Left lung (tissue), 10 donors: Measurements from ENCODE around the gene TMTC2. TPM values are rescaled to one million over a fixed set of nuclear protein-coding genes. Genes with fewer than 3 reads are reported as not detected.

Experiments used
- ATAC-seq: fragments of 200-7000 bp; cut with Tn5 transposase; one replicate; pipeline ENCODE4 v1.9.1; 2020; ENCODE audit warnings: moderate library complexity
- DNase-seq, 4 donors: peaks; one replicate each; pipeline ENCODE4 v3.0.0-alpha.2; 2013 to 2020
- H3K27ac ChIP-seq, 2 donors: fragments of 200-600 bp; sonication (generic) in 1 of 2; one replicate each; pipeline versions ENCODE4 v1.5.0 to v1.8.0; 2020 to 2021
- H3K27me3 ChIP-seq, 2 donors: fragments of 200-600 bp; sonication (generic) in 1 of 2; one replicate each; pipeline versions ENCODE4 v1.5.0 to v1.8.0; 2020 to 2021
- H3K36me3 ChIP-seq, 2 donors: fragments of 200-600 bp; sonication (generic) in 1 of 2; one replicate each; pipeline versions ENCODE4 v1.5.0 to v1.8.0; 2020 to 2021
- H3K4me1 ChIP-seq, 2 donors: fragments of 200-600 bp; one replicate each; pipeline ENCODE4 v1.8.0; 2021
- H3K4me3 ChIP-seq, 2 donors: fragments of 200-600 bp; sonication (generic) in 1 of 2; one replicate each; pipeline versions ENCODE4 v1.5.0 to v1.8.0; 2020 to 2021; ENCODE audit warnings: mild to moderate bottlenecking in 1 of 2
- H3K9me3 ChIP-seq, 2 donors: fragments of 200-600 bp; sonication (generic) in 1 of 2; one replicate each; pipeline versions ENCODE4 v1.5.0 to v1.8.0; 2020 to 2021
- CTCF ChIP-seq, 2 donors: fragments of 200-600 bp; sonication (generic) in 1 of 2; IDR thresholded peaks; one replicate each; pipeline versions ENCODE4 v1.5.0 to v1.8.0; 2021; ENCODE audit warnings: antibody characterized with exemption in 2 of 2
- intact Hi-C, 2 donors: fragments of 100-400 bp; cut with DNase I; formaldehyde crosslinking; loops; one replicate each; pipeline versions ENCODE4 v1.11.2 to v1.14.2; 2022
- polyA plus RNA-seq, 6 donors: library from polyadenylated mRNA; unstranded; fragments of 120-200 nt; gene quantifications; one replicate each; pipeline ENCODE4 v1.2.1, GENCODE V29; 2013; ENCODE audit not compliant: insufficient read length in 6 of 6
- total RNA-seq, 2 donors: library from RNA; stranded (reverse); fragmentation: NEBNext Ultra II Directional; extraction: Animal tissue kit (Norgen Biotek cat#: 25700); gene quantifications; one replicate each; pipeline ENCODE4 v1.2.1, GENCODE V29; 2021
- donor health status: DM: no; HTN: yes; CAD: no.
- donor health status: DM: no; HTN: no; CAD: no.

The TMTC2 gene
- total and polyA plus RNA-seq, 8 donors: 17.2 to 46.1 (median 39.3) TPM

GRCh38 chr12:82688035-82688501, 1.4 kb downstream of the TMTC2 start:
- peaks cover 0 to under 1% of the 10 kb centered on the region in 2 donors for H3K36me3 ChIP-seq
- peak overlapping the region; percentile 95 to 97 for H3K27ac ChIP-seq
- intact Hi-C loops: no loop called here
- peak overlapping the region; percentile 90 to 93 for H3K4me3 ChIP-seq
- TF ChIP-seq CTCF (IDR thresholded peaks at IDR 0.05): peak in 1 of 2 donors; percentile 9
- H3K4me1 ChIP-seq: peaks cover 0 to 38% of the 10 kb centered on the region in 2 donors
- no peak for ATAC-seq
- no peak for DNase-seq
- H3K27me3 ChIP-seq: peaks cover 0 to 6% of the 10 kb centered on the region in 2 donors
- H3K9me3 ChIP-seq: no peaks in the 10 kb centered on the region

- no peak for TF ChIP-seq CTCF (IDR thresholded peaks at IDR 0.05)
Observed at GRCh38 chr12:82688596-82688995, 1.9 kb downstream of the TMTC2 start.

GRCh38 chr12:82690006-82690405, 3.3 kb downstream of the TMTC2 start:
- H3K36me3 ChIP-seq: peaks cover 0 to 3% of the 10 kb centered on the region in 2 donors
- no peak overlapping the region for H3K4me3 ChIP-seq
- peaks cover 0 to 32% of the 10 kb centered on the region in 2 donors for H3K4me1 ChIP-seq
- ATAC-seq (no peak), DNase-seq (no peak)
- no peaks in the 10 kb centered on the region for H3K9me3 ChIP-seq
- intact Hi-C loops: no loop called here
- H3K27ac ChIP-seq: no peak overlapping the region
- TF ChIP-seq CTCF (IDR thresholded peaks at IDR 0.05): no peak
- H3K27me3 ChIP-seq: peaks cover 0 to 6% of the 10 kb centered on the region in 2 donors

More at GRCh38 chr12:82688596-82688995, 1.9 kb downstream of the TMTC2 start:
- intact Hi-C loops: no loop called here
- peaks cover 0 to 3% of the 10 kb centered on the region in 2 donors for H3K36me3 ChIP-seq
- DNase-seq (no peak), ATAC-seq (no peak)
- peak overlapping the region; percentile 90 to 93 for H3K4me3 ChIP-seq
- no peaks in the 10 kb centered on the region for H3K9me3 ChIP-seq
- no peak overlapping the region for H3K27ac ChIP-seq
- peaks cover 0 to 6% of the 10 kb centered on the region in 2 donors for H3K27me3 ChIP-seq
- H3K4me1 ChIP-seq: peaks cover 0 to 33% of the 10 kb centered on the region in 2 donors

- intact Hi-C loops: no loop called here
- DNase-seq (no peak), ATAC-seq (no peak)
- TF ChIP-seq CTCF (IDR thresholded peaks at IDR 0.05): no peak
- peaks cover 0 to 3% of the 10 kb centered on the region in 2 donors for H3K36me3 ChIP-seq
- no peaks in the 10 kb centered on the region for H3K9me3 ChIP-seq
- no peak overlapping the region for H3K27ac ChIP-seq
- peaks cover 0 to 31% of the 10 kb centered on the region in 2 donors for H3K4me1 ChIP-seq
- H3K27me3 ChIP-seq: peaks cover 0 to 6% of the 10 kb centered on the region in 2 donors
- no peak overlapping the region for H3K4me3 ChIP-seq
Observed at GRCh38 chr12:82691513-82691912, 4.8 kb downstream of the TMTC2 start.

- no peak for DNase-seq
- Histone ChIP-seq H3K27ac (peak overlapping the region in 1 of 2 donors; percentile 8), H3K9me3 (no peaks in the 10 kb centered on the region), H3K4me1 (peaks cover 0 to 15% of the 10 kb centered on the region in 2 donors), H3K4me3 (no peak overlapping the region), H3K27me3 (no peaks in the 10 kb centered on the region), H3K36me3 (peaks cover 0 to 3% of the 10 kb centered on the region in 2 donors)
- intact Hi-C loops: no loop called here
- TF ChIP-seq CTCF (IDR thresholded peaks at IDR 0.05): no peak
- ATAC-seq: peak; percentile 25
Observed at GRCh38 chr12:82694276-82694675, 7.6 kb downstream of the TMTC2 start.
